Ovary (tissue), 3 donors: ENCODE measurements around the gene OSBPL2.

ENCODE experiments used
- CTCF ChIP-seq, 3 donors: fragments of 450-650 bp in 2 of 3; fragments of 200-600 bp in 1 of 3; IDR thresholded peaks; one replicate each; pipeline versions ENCODE4 v1.5.1 to v1.8.0; 2016 to 2022; ENCODE audit warnings: antibody characterized with exemption in 3 of 3, mild to moderate bottlenecking in 1 of 3
- EP300 ChIP-seq: sonication (generic); formaldehyde crosslinking; IDR thresholded peaks from one replicate; pipeline ENCODE4 v1.6.1; 2017; ENCODE audit warnings: antibody characterized with exemption
- POLR2A ChIP-seq: fragments of 450-650 bp; IDR thresholded peaks from one replicate; pipeline ENCODE4 v1.6.1; 2017; ENCODE audit warnings: antibody characterized with exemption, mild to moderate bottlenecking, moderate library complexity
- donor health status: DM: no; HTN: no; CAD: no.

GRCh38 chr20:62235777-62236157 lies 2.6 kb upstream of the OSBPL2 start:
- TF ChIP-seq POLR2A (no peak), CTCF (IDR thresholded peaks at IDR 0.05) (no peak), EP300 (no peak)
